Measurements from ENCODE around the gene ZNF263. TPM values are rescaled to one million over a fixed set of nuclear protein-coding genes. Genes with fewer than 3 reads are reported as not detected.

Gene ZNF263
- total RNA-seq, 1 experiment from 2014 or later, result 37.4 TPM

- intact Hi-C loops (cut with micrococcal nuclease; ENCODE audit: unreplicated experiment), result loop anchor here (10.0 kb wide), 1 partner anchor 115 kb away; the partner anchor contains the start of genes ZNF174 and ZSCAN32
- Mint-ChIP-seq H3K36me3 (ENCODE audit: insufficient read depth, unreplicated experiment) (peaks cover 93% of the 10 kb centered on the region), H3K27ac (ENCODE audit: unreplicated experiment) (no peak overlapping the region), H3K4me3 (ENCODE audit: unreplicated experiment) (no peak overlapping the region), H3K9me3 (ENCODE audit: unreplicated experiment) (peaks cover 10% of the 10 kb centered on the region), H3K27me3 (ENCODE audit: insufficient read depth, unreplicated experiment) (no peaks in the 10 kb centered on the region), H3K4me1 (ENCODE audit: low read depth, unreplicated experiment) (no peaks in the 10 kb centered on the region)
- Histone ChIP-seq H3K36me3 (ENCODE audit: control insufficient read depth, insufficient read depth, low read length) (peaks cover 32% of the 10 kb centered on the region), H3K4me1 (no peaks in the 10 kb centered on the region; the same call in 1 of the 2 replicates), H3K9me3 (peaks cover 38% of the 10 kb centered on the region), H3K4me3 (ENCODE audit: low read depth, low read length) (no peak overlapping the region), H3K27me3 (replicated peaks; ENCODE audit: control insufficient read depth, insufficient read depth, low read length) (no peaks in the 10 kb centered on the region)
- no TSS peak for BruUV-seq (replicated peaks)
- no peak for DNase-seq
- no peak for TF ChIP-seq CTCF (IDR thresholded peaks at IDR 0.05; ENCODE audit: insufficient read depth in 1 of 2, low read depth in 1 of 2, low read length in 1 of 2, severe bottlenecking in 1 of 2, unreplicated experiment in 1 of 2)
- ChIA-PET CTCF (no interaction called here), POLR2A (no interaction called here)
Measured at GRCh38 chr16:3289998-3290673, 6.8 kb downstream of the ZNF263 start.

- Mint-ChIP-seq H3K9me3 (ENCODE audit: unreplicated experiment) (peaks cover 10% of the 10 kb centered on the region), H3K4me3 (ENCODE audit: unreplicated experiment) (no peak overlapping the region), H3K4me1 (ENCODE audit: low read depth, unreplicated experiment) (no peaks in the 10 kb centered on the region), H3K27ac (ENCODE audit: unreplicated experiment) (no peak overlapping the region), H3K36me3 (ENCODE audit: insufficient read depth, unreplicated experiment) (peaks cover 72% of the 10 kb centered on the region), H3K27me3 (ENCODE audit: insufficient read depth, unreplicated experiment) (no peaks in the 10 kb centered on the region)
- Histone ChIP-seq H3K36me3 (ENCODE audit: control insufficient read depth, insufficient read depth, low read length) (peaks cover 21% of the 10 kb centered on the region), H3K4me3 (ENCODE audit: low read depth, low read length) (no peak overlapping the region), H3K4me1 (no peaks in the 10 kb centered on the region), H3K9me3 (peaks cover 38% of the 10 kb centered on the region), H3K27me3 (replicated peaks; ENCODE audit: control insufficient read depth, insufficient read depth, low read length) (no peaks in the 10 kb centered on the region)
- CTCF ChIA-PET, result no interaction called here
- intact Hi-C loops (cut with micrococcal nuclease; ENCODE audit: unreplicated experiment), result no loop called here
- DNase-seq, result no peak
- POLR2A ChIA-PET, result no interaction called here
- BruUV-seq (replicated peaks), result no TSS peak
- no peak for TF ChIP-seq CTCF (IDR thresholded peaks at IDR 0.05; ENCODE audit: insufficient read depth in 1 of 2, low read depth in 1 of 2, low read length in 1 of 2, severe bottlenecking in 1 of 2, unreplicated experiment in 1 of 2)
Measured at GRCh38 chr16:3292604-3293003, 9.3 kb downstream of the ZNF263 start.

GRCh38 chr16:3295209-3295608 is 11.9 kb downstream of the ZNF263 start:
- Mint-ChIP-seq H3K9me3 (ENCODE audit: unreplicated experiment) (peaks cover 13% of the 10 kb centered on the region), H3K4me3 (ENCODE audit: unreplicated experiment) (no peak overlapping the region), H3K27ac (ENCODE audit: unreplicated experiment) (no peak overlapping the region), H3K4me1 (ENCODE audit: low read depth, unreplicated experiment) (no peaks in the 10 kb centered on the region), H3K36me3 (ENCODE audit: insufficient read depth, unreplicated experiment) (peaks cover 49% of the 10 kb centered on the region), H3K27me3 (ENCODE audit: insufficient read depth, unreplicated experiment) (no peaks in the 10 kb centered on the region)
- DNase-seq, result no peak
- Histone ChIP-seq H3K27me3 (replicated peaks; ENCODE audit: control insufficient read depth, insufficient read depth, low read length) (no peaks in the 10 kb centered on the region), H3K4me3 (ENCODE audit: low read depth, low read length) (no peak overlapping the region), H3K9me3 (peaks cover 18% of the 10 kb centered on the region), H3K4me1 (no peaks in the 10 kb centered on the region), H3K36me3 (ENCODE audit: control insufficient read depth, insufficient read depth, low read length) (peaks cover 7% of the 10 kb centered on the region)
- no peak for TF ChIP-seq CTCF (IDR thresholded peaks at IDR 0.05; ENCODE audit: insufficient read depth in 1 of 2, low read depth in 1 of 2, low read length in 1 of 2, severe bottlenecking in 1 of 2, unreplicated experiment in 1 of 2)
- CTCF ChIA-PET, result no interaction called here
- POLR2A ChIA-PET, result no interaction called here
- intact Hi-C loops (cut with micrococcal nuclease; ENCODE audit: unreplicated experiment), result no loop called here
- no TSS peak for BruUV-seq (replicated peaks)

All from Caco-2 (cell line).